Suprapubic skin (tissue), 3 donors: ENCODE measurements around the gene C16orf92.

ENCODE experiments used
- CTCF ChIP-seq, 2 donors: fragments of 200-600 bp in 1 of 2; fragments of 450-650 bp in 1 of 2; sonication (generic) in 1 of 2; IDR thresholded peaks; one replicate each; pipeline ENCODE4 v1.5.1; 2016 to 2019; ENCODE audit warnings: antibody characterized with exemption in 2 of 2, mild to moderate bottlenecking in 1 of 2, moderate library complexity in 1 of 2
- EP300 ChIP-seq: sonication (generic); formaldehyde crosslinking; IDR thresholded peaks from one replicate; pipeline ENCODE4 v1.6.1; 2017; ENCODE audit warnings: antibody characterized with exemption
- POLR2A ChIP-seq, 2 donors: fragments of 450-650 bp; IDR thresholded peaks; one replicate each; pipeline ENCODE4 v1.6.1; 2017; ENCODE audit warnings: antibody characterized with exemption in 2 of 2, mild to moderate bottlenecking in 2 of 2, moderate library complexity in 2 of 2

- no peak for TF ChIP-seq CTCF (IDR thresholded peaks at IDR 0.05)
- no peak for TF ChIP-seq POLR2A (IDR thresholded peaks at IDR 0.05)
- no peak for TF ChIP-seq EP300
Measured at GRCh38 chr16:29990034-29990433, 33.0 kb upstream of the C16orf92 start.
